Skin of body (tissue), 2 donors: Measurements from ENCODE around the gene UBA5. TPM values are rescaled to one million over a fixed set of nuclear protein-coding genes. Genes with fewer than 3 reads are reported as not detected.
A peak's percentile ranks its signal among the peaks of the same experiment; 100 is the strongest.

ENCODE experiments used
- DNase-seq: peaks from one replicate; lab custom pipeline; 2025; lab: John Stamatoyannopoulos, UW
- total RNA-seq: library from RNA; depleted of rRNA; stranded (reverse); fragments of >200 nt; gene quantifications from one replicate; pipeline ENCODE4 v1.2.3, GENCODE V29; 2014

Gene UBA5
- total RNA-seq, 1 donor from 2014 or later, result 48.1 TPM

GRCh38 chr3:132716372-132716771 is 56.2 kb downstream of the UBA5 start:
- no peak for DNase-seq

DNA sequence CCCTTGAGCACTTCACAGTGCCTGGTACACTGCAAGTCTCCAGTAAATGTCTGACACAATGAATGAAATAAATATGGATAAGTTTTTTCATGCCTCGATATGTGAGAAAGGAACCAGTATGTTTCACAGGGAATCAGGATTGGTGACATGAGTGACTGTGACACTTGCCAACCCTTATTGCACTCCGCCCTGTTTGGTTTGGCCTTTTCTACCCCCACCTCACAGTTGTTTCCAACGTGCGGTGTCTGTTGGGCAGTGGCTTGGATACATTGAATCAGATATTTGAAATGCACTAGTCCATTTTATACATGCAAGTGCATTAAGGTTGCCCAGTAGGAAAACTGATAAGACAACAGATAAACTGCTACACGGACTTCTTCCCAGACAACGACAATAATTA is 60.1 kb downstream of the UBA5 start:
- no peak for DNase-seq

- peak; percentile 26 for DNase-seq
Observed at GRCh38 chr3:132721479-132722164, 61.5 kb downstream of the UBA5 start.

DNA sequence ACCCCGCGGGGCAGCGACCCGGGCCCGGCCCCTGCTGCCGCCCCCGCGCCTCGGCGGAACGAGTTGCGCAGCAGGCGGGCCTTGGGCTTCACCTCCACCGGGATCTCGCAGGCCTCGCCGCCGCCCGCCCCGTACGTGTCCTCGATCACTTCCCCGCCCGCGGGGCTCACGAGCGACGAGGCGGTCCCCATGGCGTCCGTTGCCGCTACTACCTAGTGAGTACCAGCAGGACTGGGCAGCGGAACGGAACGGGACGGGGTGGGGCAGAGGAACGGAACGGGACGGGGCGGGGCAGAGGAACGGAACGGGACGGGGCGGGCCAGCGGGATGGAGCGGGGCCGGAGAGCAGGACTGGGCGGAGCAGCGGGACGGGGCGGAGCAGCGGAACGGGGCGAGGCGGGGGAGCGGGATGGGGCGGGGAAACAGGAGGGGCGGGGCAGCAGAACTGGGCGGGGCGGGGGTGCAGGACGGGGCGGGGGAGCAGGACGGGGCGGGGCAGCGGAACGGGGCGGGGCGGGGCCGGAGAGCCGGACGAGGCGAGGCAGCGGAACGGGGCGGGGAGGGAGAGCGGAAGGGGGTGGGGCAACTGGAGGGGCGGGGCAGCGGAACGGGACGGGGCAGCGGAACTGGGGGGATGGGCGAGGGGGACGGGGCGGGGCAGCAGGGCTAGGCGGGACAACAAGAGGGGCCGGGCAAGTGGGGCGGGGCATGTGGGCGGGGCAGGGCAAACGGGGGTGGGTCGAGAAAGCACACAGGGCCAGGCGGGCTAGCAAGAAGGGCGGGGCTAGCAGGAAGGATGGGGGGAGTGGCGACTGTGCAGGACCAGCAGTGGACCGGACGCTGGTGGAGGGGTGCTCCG is 62.3 kb downstream of the UBA5 start, which contains the start of gene NPHP3:
Gene NPHP3 (minus strand): TSS at position 245 of the 859 bp plus-strand sequence. CDS start 54 bp downstream, at position 191.
- peak; percentile 99 for DNase-seq

DNA sequence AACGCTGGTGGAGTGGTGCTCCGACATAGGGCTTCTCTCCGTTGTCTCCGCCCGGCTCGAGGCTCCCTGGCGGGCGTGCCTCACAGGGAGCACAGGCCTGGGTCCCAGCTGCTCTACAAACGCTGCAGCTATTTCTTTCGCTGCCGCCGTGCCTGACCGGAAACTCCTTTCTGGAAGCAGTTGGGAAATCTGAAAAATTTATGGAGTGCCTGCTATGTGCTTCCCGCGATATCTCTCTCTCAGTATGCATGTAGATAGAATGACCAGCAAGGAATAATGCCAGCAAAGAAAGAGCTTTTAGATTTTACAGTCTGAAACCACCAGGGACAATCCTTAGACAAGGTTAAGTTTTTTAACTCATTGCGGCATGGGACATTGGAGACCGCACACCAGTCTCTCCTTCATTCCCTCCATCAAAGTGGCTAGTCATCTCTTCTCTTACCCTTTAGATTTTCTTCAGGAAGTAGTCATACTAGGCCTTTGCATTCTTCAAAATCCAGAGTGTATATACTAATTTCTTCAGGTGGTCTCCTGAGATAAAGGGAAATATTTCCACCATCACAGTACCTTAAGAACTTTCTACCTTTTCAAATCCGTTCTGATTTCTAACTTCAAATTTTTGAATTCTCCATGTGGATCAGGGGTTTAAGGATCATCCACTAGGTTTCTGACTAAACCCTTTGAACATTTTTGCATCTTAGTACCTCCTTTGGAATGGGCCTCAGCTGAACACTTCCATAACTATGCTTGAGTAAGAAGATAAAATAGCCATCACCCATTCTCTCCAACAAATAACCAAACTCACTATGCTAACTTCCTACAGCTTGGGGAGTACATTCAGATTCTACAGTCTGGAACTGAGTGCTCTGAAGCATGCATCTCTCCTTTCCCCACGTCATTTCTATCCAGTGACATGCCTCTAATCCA is 63.2 kb downstream of the UBA5 start:
- DNase-seq, result peak; percentile 86

- peak; percentile 41 for DNase-seq
Observed at GRCh38 chr3:132726341-132726823, 66.3 kb downstream of the UBA5 start.

Other genes with a start within 250 kb of the UBA5 start
- gene DNAJC13, start 242.8 kb upstream of the UBA5 start, total RNA-seq, result 56.8 TPM
- 41.2 TPM for gene ACKR4, start 63.1 kb upstream of the UBA5 start, total RNA-seq
- gene ACAD11, start 520 bp upstream of the UBA5 start, total RNA-seq, result 40.4 TPM
- gene NPHP3, start 62.1 kb downstream of the UBA5 start, total RNA-seq, result 38.3 TPM